VCaP (cell line): ENCODE measurements around the gene SLC25A21.
"Not testable (repeated sequence)": the region's sequence is repeated elsewhere in the genome, so short reads cannot be mapped to it uniquely, and the experiment has no call there.

ENCODE experiments used
- H3K27ac ChIP-seq: fragments of 450-650 bp; 2 replicates; pipeline ENCODE4 v1.5.1; 2017
- CTCF ChIP-seq: fragments of 450-650 bp; conservative IDR thresholded peaks from 2 replicates; pipeline ENCODE4 v1.5.1; 2017; ENCODE audit warnings: mild to moderate bottlenecking, moderate library complexity

The SLC25A21 gene

GRCh38 chr14:36986407-36986806 is 186.0 kb downstream of the SLC25A21 start:
- no peak for TF ChIP-seq CTCF
- no peak overlapping the region for H3K27ac ChIP-seq

GRCh38 chr14:36981832-36982529 is 190.4 kb downstream of the SLC25A21 start:
- no peak overlapping the region for H3K27ac ChIP-seq
- TF ChIP-seq CTCF, result no peak

GRCh38 chr14:36980413-36980812 is 192.0 kb downstream of the SLC25A21 start:
- not testable (repeated sequence) for H3K27ac ChIP-seq

- TF ChIP-seq CTCF, result no peak
- no peak overlapping the region for H3K27ac ChIP-seq
Measured at GRCh38 chr14:36979863-36980262, 192.5 kb downstream of the SLC25A21 start.

- TF ChIP-seq CTCF, result no peak
- H3K27ac ChIP-seq, result no peak overlapping the region
Measured at GRCh38 chr14:36976571-36977023, 195.8 kb downstream of the SLC25A21 start.

GRCh38 chr14:36975834-36976233 is 196.6 kb downstream of the SLC25A21 start:
- no peak overlapping the region for H3K27ac ChIP-seq
- 0 out of 2 replicates have a peak, but pooled peaks have one; percentile 23 for TF ChIP-seq CTCF

GRCh38 chr14:36974985-36975384 is 197.4 kb downstream of the SLC25A21 start:
- no peak for TF ChIP-seq CTCF

GRCh38 chr14:36973806-36974442 is 198.5 kb downstream of the SLC25A21 start:
- TF ChIP-seq CTCF, result no peak
- H3K27ac ChIP-seq, result no peak overlapping the region

More at GRCh38 chr14:36974985-36975384, 197.4 kb downstream of the SLC25A21 start:
- no peak overlapping the region for H3K27ac ChIP-seq
